Progenitor cell of endocrine pancreas (in vitro differentiated cells): ENCODE results near the gene ZNF148. TPM values are rescaled to one million over a fixed set of nuclear protein-coding genes. Genes with fewer than 3 reads are reported as not detected.

Experiments used
- DNase-seq: peaks from one replicate; pipeline ENCODE4 v3.0.0; 2021; ENCODE audit warnings: low spot score; ENCODE audit not compliant: unreplicated experiment
- H3K27ac Mint-ChIP-seq: 2 replicates; pipeline ENCODE4 v1.8.0; 2021; ENCODE audit warnings: mild to moderate bottlenecking, moderate library complexity, mixed read lengths
- H3K27me3 Mint-ChIP-seq: 2 replicates; pipeline ENCODE4 v1.8.0; 2021; ENCODE audit warnings: mixed read lengths
- H3K36me3 Mint-ChIP-seq: 2 replicates; pipeline ENCODE4 v1.8.0; 2022; ENCODE audit warnings: mixed read lengths; ENCODE audit not compliant: insufficient read depth
- H3K4me1 Mint-ChIP-seq: 2 replicates; pipeline ENCODE4 v1.8.0; 2021; ENCODE audit warnings: low read depth, mixed read lengths
- H3K4me3 Mint-ChIP-seq: 2 replicates; pipeline ENCODE4 v1.8.0; 2021; ENCODE audit warnings: low read depth, mild to moderate bottlenecking, moderate library complexity, mixed read lengths
- H3K9me3 Mint-ChIP-seq: 2 replicates; pipeline ENCODE4 v1.8.0; 2021; ENCODE audit warnings: low read depth, mixed read lengths
- total RNA-seq: library from RNA; stranded (reverse); gene quantifications from 2 replicates; pipeline ENCODE4 v1.2.1, GENCODE V29; 2021
- TF ChIP-seq, protein P1 (sequence below): fragments of 200-600 bp; sonication (generic); IDR thresholded peaks from one replicate; pipeline ENCODE4 v1.5.0; 2021; ENCODE audit warnings: antibody characterized with exemption, mild to moderate bottlenecking; ENCODE audit not compliant: unreplicated experiment

The ZNF148 gene
- total RNA-seq, 1 donor from 2014 or later = 48.6 TPM

DNA sequence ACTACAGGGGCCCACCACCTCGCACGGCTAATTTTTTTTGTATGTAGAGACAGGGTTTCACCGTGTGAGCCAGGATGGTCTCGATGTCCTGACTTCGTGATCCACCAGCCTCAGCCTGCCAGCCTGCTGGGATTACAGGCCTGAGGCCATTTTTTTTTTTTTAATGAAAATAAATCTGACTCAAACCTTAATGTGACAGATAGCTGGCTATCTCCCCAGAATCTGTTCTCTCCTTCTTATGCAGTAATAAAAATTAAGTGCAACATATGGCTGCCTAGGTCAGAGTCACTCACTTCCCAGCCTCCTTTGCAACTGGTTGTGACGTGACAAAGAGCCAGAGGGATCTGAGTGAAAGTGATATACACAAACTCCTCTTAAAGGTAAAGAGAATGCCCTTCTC is 53.0 kb downstream of the ZNF148 start:
- TF ChIP-seq, protein P1, sequence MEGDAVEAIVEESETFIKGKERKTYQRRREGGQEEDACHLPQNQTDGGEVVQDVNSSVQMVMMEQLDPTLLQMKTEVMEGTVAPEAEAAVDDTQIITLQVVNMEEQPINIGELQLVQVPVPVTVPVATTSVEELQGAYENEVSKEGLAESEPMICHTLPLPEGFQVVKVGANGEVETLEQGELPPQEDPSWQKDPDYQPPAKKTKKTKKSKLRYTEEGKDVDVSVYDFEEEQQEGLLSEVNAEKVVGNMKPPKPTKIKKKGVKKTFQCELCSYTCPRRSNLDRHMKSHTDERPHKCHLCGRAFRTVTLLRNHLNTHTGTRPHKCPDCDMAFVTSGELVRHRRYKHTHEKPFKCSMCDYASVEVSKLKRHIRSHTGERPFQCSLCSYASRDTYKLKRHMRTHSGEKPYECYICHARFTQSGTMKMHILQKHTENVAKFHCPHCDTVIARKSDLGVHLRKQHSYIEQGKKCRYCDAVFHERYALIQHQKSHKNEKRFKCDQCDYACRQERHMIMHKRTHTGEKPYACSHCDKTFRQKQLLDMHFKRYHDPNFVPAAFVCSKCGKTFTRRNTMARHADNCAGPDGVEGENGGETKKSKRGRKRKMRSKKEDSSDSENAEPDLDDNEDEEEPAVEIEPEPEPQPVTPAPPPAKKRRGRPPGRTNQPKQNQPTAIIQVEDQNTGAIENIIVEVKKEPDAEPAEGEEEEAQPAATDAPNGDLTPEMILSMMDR = no peak
- no peaks in the 10 kb centered on the region for H3K27me3 Mint-ChIP-seq
- peaks cover 5% of the 10 kb centered on the region for H3K4me1 Mint-ChIP-seq
- no peak for DNase-seq
- no peak overlapping the region for H3K4me3 Mint-ChIP-seq
- peaks cover 5% of the 10 kb centered on the region for H3K36me3 Mint-ChIP-seq
- no peaks in the 10 kb centered on the region for H3K9me3 Mint-ChIP-seq
- H3K27ac Mint-ChIP-seq = no peak overlapping the region

DNA sequence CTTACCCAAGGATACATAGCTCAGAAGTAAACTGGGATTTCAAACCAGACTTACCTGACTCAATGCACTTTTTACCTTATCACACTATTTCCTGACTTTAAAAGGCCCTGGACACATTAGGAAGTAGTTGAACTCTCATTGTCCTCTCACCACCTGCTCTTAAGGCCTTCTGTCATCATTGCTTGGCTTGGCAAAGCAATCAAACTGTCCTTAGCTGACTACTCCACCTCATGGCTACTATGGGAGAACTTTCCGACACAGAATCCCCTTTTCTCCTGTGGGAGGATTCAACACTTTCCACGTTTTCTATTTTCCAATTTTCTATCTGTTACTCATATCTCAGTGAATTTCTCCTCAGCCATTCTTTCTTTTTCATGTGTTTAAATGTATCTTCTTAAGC is 55.4 kb downstream of the ZNF148 start:
- DNase-seq = no peak
- Mint-ChIP-seq H3K27ac (no peak overlapping the region), H3K4me3 (no peak overlapping the region), H3K27me3 (no peaks in the 10 kb centered on the region), H3K36me3 (peaks cover 8% of the 10 kb centered on the region), H3K9me3 (no peaks in the 10 kb centered on the region), H3K4me1 (peaks cover 5% of the 10 kb centered on the region)
- TF ChIP-seq, protein P1 = no peak

DNA sequence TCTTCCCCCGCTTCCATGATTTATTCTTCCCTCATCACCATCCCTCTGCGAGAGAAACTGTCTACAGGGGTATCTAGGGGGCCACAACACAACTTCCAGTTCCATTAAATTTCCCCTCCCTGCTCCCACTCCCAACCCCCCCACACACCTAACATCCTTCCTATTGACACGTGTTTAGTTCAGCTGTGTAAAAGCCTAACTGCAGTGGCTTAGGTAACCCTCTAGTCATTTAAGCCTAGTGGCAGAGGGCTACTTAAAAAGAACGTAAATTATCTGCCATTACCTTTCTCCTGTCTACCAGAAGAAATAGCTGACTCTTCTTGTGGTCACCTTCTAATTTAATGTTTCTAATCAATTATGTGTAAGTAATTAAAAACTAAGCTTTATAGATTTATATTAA is 56.3 kb downstream of the ZNF148 start:
- H3K27ac Mint-ChIP-seq = peak overlapping the region; percentile 24
- no peaks in the 10 kb centered on the region for H3K27me3 Mint-ChIP-seq
- TF ChIP-seq, protein P1 = no peak
- H3K4me1 Mint-ChIP-seq = peaks cover 5% of the 10 kb centered on the region
- no peaks in the 10 kb centered on the region for H3K9me3 Mint-ChIP-seq
- H3K4me3 Mint-ChIP-seq = no peak overlapping the region
- H3K36me3 Mint-ChIP-seq = peaks cover 10% of the 10 kb centered on the region
- no peak for DNase-seq

DNA sequence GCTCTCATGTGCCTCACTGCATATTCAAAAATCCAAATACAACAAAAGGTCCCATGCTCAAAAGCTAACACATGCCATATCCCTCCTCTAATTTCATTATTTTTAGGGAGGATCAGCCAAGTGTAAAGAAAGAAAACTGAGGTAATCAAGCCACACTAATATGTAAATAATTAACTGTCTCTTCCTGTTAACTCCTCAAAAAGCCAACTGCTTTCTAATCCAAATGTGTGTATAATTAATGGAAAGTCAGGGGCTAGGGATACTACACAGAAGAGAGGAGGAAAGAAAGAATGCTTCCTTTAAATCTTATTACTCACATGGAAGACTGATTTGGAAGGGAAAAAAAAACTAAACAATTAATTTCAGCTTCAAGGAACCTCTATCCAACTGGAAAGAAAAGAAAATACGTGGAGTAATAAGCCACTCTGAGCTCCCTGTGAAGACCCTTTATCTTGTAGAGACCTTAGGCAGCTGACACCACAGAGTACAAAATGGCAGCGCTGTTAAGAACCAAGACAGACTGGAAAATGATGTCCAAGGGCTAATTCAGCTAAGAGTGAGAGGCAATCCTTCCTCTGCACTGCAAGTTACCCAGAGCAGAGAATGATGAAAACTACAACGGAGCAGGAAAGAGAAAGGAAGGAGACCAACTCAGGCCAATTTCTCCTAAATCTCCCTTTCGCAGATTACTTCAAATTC is 56.8 kb downstream of the ZNF148 start:
- Mint-ChIP-seq H3K27ac (peak overlapping the region; percentile 76), H3K4me3 (no peak overlapping the region), H3K36me3 (peaks cover 11% of the 10 kb centered on the region), H3K27me3 (no peaks in the 10 kb centered on the region), H3K9me3 (no peaks in the 10 kb centered on the region), H3K4me1 (peaks cover 5% of the 10 kb centered on the region)
- TF ChIP-seq, protein P1 = no peak
- DNase-seq = no peak

DNA sequence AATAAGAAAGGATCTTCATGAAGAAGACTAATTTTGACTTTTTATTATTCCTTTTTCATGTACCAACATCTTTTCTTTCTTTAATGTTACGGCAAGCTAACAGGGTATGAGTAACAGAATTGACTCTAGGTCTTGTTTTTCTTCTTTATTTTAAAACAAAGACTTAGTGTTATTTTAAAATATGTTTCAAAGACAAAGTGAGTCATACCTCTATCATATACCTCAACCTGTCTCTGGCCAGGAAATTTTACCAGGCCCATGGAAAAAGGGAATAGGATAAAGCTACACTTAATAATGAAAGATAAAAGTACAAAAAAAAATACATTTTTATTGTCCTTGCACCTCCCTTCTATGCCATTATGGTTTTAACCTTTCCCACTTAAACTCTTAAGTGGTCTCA is 57.4 kb downstream of the ZNF148 start:
- no peak for DNase-seq
- peaks cover 13% of the 10 kb centered on the region for H3K36me3 Mint-ChIP-seq

More for the DNA sequence above, 57.4 kb downstream of the ZNF148 start:
- Mint-ChIP-seq H3K27me3 (no peaks in the 10 kb centered on the region), H3K4me3 (no peak overlapping the region), H3K27ac (peak overlapping the region; percentile 76), H3K9me3 (no peaks in the 10 kb centered on the region), H3K4me1 (peaks cover 5% of the 10 kb centered on the region)
- TF ChIP-seq, protein P1 = no peak
